22Rv1 (cell line): ENCODE data around the gene FUZ.

Source experiments
- H3K27ac ChIP-seq: fragments of 450-650 bp; 2 replicates; pipeline ENCODE4 v1.5.1; 2017
- ZFX ChIP-seq: fragments of 450-650 bp; IDR thresholded peaks from 2 replicates; pipeline ENCODE4 v1.6.1; 2017; ENCODE audit warnings: antibody characterized with exemption, borderline replicate concordance
- TF ChIP-seq, protein P1 (sequence below): fragments of 450-650 bp; IDR thresholded peaks from 2 replicates; pipeline ENCODE4 v1.5.1; 2017; ENCODE audit warnings: mild to moderate bottlenecking

The FUZ gene

DNA sequence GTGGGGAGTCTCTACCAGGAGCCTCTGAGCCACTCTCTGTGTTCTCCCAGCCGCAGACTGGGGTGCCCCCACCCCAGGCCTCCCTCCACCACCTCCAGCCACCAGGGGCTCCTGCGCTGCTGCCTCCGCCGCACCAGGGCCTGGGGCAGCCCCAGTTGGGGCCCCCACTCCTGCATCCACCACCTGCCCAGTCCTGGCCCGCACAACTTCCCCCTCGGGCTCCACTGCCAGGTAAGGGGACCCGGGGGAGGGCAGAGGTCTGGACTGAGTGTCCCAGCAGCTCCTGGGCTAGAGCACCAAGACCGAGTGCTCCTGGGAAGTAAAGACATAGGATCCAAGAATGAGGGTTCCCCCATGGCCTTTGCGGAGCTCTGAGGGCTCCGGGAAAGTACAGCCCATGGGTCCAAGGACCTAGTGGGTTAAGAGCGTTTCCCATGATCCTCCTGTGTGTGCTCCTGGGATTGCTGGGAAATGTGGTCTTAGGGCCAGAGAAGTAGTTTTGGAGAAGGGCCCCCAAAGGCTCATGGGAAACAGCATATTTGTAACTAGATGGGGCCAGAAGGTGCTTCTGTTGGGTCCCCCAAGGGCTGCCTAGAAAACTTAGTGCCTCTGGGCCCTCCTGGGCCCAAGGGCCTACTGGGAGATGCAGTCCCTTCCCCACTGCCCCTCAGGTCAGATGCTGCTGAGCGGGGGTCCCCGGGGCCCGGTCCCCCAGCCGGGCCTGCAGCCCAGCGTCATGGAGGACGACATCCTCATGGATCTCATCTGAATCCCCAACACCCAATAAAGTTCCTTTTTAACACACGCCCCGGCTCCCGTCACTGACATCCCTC is 23.3 kb upstream of the FUZ start:
- H3K27ac ChIP-seq = no peak overlapping the region
- TF ChIP-seq, protein P1, sequence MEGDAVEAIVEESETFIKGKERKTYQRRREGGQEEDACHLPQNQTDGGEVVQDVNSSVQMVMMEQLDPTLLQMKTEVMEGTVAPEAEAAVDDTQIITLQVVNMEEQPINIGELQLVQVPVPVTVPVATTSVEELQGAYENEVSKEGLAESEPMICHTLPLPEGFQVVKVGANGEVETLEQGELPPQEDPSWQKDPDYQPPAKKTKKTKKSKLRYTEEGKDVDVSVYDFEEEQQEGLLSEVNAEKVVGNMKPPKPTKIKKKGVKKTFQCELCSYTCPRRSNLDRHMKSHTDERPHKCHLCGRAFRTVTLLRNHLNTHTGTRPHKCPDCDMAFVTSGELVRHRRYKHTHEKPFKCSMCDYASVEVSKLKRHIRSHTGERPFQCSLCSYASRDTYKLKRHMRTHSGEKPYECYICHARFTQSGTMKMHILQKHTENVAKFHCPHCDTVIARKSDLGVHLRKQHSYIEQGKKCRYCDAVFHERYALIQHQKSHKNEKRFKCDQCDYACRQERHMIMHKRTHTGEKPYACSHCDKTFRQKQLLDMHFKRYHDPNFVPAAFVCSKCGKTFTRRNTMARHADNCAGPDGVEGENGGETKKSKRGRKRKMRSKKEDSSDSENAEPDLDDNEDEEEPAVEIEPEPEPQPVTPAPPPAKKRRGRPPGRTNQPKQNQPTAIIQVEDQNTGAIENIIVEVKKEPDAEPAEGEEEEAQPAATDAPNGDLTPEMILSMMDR = no peak
- no peak for TF ChIP-seq ZFX

DNA sequence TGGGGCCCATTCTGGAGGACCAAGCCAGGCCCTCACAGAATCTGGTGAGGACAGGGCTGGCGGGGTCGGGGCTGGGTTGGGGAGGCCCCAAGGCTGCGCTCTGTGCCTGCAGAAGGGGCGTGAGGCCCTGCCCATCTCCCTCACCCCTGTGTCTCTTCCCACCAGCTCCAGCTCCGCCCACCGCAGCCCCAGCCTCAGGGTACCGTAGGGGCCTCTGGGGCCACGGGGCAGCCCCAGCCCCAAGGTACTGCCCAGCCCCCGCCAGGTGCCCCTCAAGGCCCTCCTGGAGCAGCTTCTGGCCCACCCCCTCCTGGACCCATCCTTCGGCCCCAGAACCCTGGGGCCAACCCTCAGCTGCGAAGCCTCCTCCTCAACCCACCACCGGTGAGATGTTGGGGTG is 22.5 kb upstream of the FUZ start:
- no peak overlapping the region for H3K27ac ChIP-seq
- TF ChIP-seq, protein P1 = no peak
- TF ChIP-seq ZFX = no peak

DNA sequence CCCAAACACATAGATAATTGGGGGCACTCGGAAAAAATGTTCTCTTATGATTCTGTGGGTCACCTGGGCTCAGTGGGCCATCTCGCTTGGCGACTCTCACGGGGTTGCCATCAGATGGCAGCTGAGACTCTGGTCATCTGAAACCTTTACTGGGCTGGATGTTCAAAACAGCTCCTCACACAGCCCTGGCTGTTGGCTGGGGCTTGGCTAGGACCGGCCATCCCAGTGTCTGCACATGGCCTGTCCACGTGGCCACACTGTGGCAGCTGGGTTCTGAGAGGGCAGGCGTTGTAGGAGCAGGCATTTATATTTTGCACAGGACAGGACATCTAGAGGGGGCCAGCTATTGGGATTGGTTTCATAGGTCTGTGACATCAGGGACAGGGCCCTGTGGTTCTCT is 20.5 kb upstream of the FUZ start:
- H3K27ac ChIP-seq = no peak overlapping the region
- TF ChIP-seq, protein P1 = no peak

DNA sequence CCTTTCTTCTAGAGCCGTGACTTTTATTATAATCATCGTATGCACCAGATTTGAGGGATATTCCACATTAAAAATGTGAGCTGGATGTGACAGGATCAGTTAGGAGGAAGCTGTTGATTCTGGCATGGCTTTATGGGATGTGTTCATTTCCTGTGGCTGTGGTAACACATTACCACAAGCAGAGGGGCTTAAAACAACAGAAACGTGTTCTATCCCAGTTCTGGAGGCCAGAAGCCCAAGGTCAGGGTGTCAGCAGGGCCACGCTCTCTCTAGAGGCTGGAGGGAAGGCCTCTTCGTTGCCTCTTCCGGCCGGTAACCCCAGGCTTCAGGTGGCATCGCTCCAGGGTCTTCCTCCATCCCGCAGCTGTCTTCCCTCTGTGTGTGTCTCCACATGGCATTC is 19.5 kb upstream of the FUZ start:
- TF ChIP-seq, protein P1 = no peak
- no peak for TF ChIP-seq ZFX
- H3K27ac ChIP-seq = no peak overlapping the region

DNA sequence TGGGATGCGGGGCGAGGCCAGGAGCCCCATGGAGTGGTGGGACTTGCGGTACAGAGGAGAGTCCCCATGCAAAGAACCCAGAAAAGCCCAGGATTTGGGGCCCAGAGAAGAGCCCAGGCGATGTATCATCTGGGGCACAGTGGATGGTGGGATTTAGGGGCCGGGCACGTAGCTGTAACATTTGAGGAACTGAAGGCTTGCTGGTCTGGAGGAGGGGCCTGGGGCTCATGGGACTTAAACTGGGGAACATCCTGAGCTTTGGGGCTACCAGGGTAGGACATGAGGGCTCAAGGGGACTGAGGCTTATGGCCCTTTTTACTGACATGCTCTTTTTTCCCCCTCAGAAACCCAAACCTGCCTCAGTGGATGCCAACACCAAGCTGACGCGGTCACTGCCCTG is 18.5 kb upstream of the FUZ start:
- no peak overlapping the region for H3K27ac ChIP-seq
- TF ChIP-seq ZFX = no peak
- TF ChIP-seq, protein P1 = no peak

DNA sequence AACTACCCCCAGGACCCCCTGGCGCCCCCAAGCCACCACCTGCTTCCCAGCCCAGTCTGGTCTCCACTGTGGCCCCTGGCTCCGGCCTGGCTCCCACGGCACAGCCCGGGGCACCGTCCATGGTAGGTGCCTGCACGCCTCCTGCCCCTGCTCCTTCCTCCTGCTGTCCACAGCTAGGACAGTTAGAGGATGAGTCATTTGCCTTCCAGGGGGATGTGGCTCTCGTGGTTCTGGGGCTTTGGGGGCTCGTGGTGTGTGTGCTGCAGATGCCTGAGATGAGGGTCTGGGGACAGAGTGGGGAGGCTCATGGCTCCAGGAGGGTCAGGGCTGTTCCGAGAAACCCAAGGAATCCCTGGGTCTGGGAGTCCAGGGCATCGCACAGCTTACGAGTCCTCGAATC is 17.7 kb upstream of the FUZ start:
- no peak for TF ChIP-seq ZFX
- TF ChIP-seq, protein P1 = no peak
- H3K27ac ChIP-seq = no peak overlapping the region

DNA sequence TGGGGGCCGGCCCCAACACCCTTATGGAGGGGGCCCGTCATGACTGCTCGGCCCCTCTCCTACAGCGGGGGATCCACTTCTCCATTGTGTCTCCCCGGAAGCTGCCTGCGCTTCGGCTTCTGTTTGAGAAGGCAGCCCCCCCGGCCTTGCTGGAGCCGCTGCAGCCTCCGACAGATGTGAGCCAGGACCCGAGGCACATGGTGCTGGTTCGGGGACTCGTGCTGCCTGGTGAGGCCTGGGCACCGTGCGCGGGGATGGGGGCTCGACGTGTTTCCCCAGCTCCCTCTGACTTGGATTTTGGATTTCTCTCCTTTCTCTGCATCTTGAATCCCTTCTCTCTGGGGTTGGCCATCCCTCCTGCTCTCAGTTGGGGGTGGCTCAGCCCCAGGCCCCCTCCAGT is 16.6 kb upstream of the FUZ start:
- TF ChIP-seq, protein P1 = no peak
- no peak for TF ChIP-seq ZFX
- no peak overlapping the region for H3K27ac ChIP-seq
